CD4-positive, alpha-beta T cell treated with Interleukin-4 for 4 hours (primary cell): Measurements from ENCODE around the gene RASSF9.
A peak's percentile ranks its signal among the peaks of the same experiment; 100 is the strongest.

Experiments
- DNase-seq: peaks from one replicate; pipeline ENCODE4 v3.0.0-alpha.2; 2020

The RASSF9 gene

DNA sequence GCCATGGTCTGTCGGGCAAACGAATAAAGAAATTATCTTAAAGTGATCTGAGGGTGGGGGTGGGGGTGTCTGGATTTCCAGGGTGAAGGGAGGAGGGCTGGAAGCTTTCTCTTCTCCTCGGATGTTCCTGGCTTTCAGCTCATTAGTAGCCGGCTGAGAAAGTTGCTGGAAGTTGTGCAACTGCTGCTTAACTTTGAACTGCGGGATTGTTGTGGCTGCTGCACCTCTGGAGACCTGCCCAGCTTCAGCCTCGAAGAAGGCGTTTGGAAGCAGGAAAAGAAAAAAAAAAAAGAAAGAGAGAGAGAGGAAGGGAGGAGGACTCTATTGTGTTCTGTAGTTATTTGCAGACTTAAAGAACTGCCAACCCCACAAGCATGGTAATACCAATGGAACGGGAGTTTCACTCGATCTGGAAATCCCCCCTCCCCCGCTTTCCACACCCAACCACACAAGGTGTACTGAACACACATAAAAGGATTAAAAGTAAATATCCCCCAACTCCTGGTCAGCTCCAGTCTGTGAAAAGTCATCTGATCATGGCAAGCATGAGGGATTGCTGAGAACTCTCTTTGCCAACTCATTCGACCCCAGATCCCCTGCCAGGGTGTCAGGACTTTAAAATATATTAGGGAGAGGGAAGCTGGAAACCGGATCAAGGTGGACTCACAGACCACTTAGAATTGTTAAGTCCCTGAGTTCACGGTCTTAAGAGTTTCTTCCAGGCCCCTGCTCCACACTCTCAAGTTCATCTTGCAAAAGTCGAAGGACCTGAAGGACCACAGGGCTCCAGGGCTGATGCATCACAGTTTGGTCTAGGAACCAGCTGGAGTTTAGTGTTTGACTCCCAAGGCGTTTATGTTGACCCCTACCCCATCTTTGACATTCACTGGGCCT, at the start of gene RASSF9:
RASSF9 (minus strand) TSS at position 213 of the 894 bp plus-strand sequence; CDS start at position 5, 208 bp downstream.
- DNase-seq, result no peak

DNA sequence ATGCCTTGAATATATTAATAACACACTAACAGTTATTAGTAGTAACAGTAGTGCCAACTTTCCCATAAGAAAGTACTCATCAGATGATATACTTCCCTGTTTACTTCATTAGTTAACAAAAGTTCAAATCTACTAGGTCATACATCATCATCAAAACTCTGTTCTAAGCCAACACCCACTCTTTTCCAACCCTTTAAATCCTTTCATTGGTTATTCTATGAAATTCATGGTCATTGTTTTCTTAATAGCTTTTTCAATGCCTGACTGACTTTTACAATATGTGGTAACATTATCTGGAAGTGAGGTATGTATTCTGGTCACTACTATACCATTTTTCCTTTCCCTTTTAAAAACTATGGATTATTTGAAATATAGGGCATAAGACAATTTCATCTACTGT, 47.6 kb upstream of the RASSF9 start:
- no peak for DNase-seq

DNA sequence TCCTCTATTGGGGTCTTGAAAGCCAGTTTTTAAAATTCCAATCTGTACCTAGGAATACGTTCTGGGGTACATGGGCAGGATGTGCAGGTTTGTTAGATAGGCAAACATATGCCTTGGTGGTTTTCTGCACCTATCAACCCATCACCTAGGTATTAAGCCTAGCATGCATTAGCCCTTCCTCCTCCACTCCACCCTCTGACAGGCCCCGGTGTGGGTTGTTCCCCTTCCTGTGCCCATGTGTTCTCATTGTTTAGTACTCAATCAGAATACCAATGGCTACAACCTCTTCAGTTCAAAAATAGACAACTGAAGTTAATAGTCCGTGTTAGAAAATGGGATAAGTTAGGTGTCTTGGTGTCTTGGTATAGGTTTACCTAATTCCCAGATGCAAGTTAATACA, 41.2 kb upstream of the RASSF9 start:
- no peak for DNase-seq

DNA sequence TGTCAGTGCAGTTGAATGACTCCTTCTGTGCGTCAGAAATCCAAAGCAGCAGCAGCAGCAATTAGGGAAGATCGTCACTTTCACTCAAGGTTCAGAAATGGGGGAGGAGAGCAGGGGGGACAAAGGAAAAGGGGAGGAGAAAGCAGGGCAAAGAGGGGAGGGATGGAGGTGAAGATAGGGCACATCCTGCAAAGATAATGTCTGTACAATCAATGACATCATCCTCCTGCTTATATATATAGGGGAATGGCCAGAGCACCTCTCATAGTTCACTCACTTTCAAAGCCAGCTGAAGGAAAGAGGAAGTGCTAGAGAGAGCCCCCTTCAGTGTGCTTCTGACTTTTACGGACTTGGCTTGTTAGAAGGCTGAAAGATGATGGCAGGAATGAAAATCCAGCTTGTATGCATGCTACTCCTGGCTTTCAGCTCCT, 37.8 kb upstream of the RASSF9 start, which contains the start of gene NTS:
NTS (plus strand) TSS at position 265 of the 431 bp plus-strand sequence; CDS start at position 374, 109 bp downstream.
- DNase-seq, result no peak

DNA sequence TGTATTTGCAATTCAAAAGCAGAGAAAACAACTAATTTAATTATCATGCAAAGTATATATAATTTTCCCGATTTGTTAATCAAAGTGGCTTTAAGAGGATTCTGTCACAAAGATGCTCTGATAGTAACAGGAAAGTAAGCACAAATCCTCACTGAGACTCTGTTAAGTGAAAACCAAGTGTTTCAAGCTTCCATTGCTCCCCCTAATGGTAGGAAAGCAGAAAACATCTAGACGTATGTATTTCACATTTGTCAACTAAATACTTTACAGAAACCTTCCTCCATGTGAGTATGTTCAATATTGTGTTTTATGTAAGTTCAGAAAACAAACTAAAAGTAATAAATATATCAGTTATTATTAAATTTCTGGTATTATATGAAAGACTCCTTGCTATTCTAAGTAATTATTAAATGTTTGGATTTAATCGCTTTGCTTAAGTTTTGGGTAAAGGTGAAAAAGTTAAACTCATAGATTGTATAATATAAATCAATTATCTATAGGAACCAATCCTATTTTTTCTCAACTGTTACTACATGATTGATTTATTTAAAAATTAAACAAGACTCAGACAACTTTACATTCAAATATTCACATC, 36.4 kb upstream of the RASSF9 start:
- DNase-seq, result peak; percentile 32

DNA sequence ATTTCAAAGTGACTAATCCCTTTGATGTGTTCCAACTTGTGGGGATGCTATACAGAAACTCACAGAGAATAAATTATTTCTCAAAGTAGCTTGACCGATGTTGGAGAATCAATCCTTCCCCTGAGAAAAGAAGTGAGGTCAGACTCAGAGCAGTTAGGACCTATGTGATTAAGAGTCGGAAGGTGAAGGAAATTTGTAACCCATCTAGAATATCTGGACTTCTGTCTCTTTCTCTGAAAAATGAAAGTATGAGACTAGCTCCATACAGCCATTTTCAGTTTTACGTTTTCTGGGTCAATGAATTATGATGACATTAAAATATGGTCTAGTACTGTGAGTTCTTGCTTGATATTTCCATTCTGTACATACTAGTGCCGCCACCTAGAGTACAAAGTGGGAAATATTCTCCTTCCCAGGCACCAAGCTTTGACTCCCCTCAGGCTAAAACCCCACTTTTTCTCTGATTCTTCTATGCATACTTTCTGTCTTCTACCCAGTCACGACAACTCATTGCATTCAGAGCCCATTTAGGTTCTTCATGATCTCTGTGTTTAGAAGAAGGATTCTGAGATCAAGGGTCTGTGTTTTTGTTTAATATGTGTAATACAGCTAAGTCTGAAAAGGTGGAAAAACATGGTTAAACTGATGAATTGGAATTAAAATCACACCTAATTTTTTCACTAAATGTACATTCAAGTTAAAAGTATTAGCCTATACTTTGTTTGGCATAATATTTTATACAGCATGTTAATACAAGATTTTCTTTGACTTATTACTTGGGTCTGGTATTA, 31.0 kb upstream of the RASSF9 start:
- DNase-seq, result no peak

DNA sequence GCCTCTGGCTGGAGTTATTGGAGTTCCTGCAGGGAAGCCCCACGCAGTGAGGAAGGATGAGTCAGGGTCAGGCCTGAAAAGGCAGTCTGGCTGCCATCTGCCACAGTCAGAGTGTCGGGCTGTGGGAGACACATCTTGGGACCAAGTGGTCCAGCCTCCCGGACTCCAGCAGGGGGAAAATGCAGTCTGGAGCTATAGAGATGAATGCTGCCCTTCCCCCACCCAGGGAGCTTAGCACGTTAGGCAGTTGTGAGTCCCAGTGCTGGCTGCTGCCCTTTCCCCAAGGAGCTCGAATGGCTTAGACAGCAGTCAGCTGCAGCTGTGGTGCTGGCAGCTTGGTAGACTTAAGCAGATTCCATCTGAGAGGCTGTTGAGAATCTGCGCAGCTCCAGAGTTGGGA, 29.7 kb upstream of the RASSF9 start:
- no peak for DNase-seq

DNA sequence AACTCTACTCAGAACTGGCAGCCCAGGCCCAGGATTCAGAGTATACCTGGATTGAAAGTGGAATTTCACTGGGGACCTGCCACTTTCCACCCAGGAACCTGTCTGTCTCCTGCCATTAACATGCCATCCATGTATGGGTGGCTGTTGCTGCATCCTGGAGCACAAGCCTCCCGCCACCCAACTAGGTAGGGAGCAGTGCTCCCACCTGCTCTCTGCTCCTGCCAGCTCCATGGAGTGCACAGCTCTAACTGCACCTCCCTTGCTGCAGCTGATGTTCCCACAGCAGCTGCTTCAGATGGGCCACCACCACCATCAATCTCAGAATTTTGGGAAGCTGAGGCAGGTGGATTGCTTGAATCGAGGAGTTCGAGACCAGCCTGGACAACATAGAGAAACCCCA, 20.8 kb upstream of the RASSF9 start:
- no peak for DNase-seq

DNA sequence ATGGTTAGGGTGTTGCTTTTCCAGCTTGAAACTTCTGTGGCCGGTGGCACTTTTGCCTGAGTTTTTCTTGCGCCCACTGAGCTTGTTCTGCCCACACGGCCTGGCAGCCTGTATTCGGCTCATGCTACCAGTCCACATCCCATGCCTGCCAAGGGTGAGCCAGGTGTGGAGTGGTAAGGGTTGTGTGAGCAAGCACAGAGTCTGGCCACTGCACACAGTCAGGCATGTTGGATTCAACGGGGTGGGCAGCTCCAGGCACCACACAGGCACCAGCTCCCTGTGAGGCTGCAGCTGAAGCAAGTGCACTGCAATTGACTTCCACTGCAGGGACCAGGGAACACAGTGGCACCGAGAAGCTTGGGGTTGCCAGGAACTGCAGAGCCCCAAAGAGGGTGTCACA, 19.1 kb upstream of the RASSF9 start:
- DNase-seq, result no peak

DNA sequence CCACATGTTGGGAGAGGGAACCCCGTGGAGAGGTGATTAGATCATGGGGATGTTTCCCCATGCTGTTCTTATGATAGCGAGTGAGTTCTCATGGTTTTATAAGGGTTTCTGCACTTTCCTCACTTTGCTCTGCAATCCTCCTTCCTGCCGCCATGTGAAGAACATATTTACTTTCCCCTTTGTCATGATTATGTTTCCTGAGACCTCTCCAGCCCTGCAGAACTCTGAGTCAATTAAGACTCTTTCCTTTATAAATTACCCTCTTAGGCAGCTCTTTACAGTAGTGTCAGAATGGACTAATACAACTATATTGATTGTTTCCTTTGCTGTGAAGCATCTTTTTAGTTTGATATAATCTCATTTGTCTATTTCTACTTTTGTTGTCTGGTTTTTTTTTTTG, 13.1 kb upstream of the RASSF9 start:
- no peak for DNase-seq

DNA sequence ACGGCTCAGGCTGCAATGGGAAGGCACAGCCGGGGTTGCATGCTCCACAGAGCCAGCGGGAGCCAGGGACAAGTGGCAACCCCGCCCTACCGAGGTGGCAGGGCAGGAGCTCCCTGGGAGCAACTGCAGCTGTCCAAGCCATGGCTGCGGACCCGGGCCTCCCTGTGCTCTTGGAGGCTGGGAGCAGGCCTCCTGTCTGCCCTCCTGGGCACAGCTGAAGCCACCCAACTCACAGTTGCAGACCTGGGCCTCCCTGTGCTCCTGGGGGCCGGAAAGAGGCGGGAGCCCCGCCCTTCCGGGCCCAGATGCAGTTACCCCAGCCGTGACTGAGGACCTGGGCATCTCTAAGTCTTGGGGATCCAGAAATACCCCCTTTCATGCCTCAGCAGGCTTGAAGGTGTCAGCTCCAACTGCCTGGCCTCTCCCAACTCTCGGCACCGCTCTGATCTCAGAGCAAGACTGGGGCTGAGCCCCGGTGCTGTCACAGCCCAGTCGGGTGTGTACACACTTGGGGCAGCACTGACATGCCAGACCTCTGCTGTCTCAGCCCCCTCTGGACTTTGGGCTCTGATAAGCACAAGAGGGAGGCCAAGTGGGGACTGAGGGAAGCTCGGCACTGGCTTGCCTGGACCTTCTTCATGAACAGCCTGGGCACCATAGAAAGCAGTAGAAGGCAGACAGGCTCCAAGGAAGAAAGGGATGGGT, 7.5 kb upstream of the RASSF9 start:
- no peak for DNase-seq

DNA sequence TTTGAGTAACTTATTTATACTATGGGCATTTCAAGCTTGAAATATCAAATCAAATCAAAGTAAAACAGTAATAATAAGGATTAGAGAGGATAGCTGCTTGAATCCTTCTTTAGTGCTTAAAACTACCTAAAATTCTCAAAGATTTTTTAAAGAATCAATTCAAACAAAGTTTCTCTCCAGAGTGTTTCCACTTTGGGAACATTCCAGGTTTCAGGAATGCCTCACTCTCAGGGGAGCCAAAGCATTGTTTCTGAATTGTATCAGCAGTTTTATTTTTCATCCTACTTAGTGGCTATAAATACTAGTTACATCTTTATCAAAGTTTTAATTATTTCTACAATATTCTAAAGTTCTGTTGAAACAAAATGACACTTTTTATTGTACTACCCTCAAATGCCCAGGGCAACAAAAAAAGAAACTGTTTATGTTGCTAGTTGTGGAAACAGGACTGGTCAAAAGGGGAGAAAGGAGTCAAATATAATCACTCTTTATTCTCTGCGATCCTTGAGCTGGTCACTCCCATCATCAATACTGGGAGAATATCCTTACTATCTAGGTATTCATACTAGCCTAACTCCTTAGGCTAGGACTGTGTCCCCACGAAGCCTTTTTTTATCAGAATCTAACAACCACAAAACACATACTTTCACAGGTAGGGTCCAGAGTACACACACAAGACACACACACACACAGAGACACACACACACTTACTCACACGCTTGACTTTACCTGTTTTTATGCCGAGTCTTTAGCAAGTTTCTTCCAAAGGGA, 598 bp downstream of the RASSF9 start:
- DNase-seq, result no peak

DNA sequence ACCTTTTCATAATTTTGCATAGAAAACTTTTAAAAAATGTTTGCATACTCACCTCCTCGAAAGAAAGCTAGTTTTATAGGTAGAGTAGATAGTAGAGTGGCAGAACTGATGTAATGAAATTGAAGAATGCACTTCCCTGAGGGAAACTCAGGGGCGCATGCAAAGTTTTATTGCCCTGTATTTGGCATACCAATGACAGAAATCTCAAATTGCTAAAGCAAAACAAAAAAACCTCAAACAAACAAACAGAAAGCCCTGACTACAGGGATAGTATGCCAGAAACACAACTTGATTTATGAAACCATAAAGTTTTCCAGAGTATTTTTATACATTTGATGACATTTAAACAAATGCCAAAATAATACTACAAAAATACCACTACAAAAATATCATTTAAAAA, 1.8 kb downstream of the RASSF9 start:
- DNase-seq, result no peak

DNA sequence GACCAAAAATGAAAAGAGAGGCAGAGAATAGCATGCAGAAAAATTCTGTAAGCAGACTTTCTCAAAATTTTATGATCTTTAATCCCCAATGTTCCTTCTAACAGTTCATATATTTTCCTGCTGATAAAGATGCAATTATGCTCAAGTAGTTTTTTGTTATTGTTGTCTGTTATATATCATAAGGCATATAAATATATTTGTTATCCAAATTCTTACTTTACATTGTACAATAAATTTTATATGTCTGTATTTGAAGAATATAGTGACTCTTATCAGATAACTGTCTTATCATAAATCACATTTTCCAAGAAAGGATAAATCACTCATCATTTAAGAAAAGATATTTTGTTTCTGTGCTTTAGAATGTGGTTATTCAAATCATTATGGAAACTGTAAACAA, 2.6 kb downstream of the RASSF9 start:
- no peak for DNase-seq

DNA sequence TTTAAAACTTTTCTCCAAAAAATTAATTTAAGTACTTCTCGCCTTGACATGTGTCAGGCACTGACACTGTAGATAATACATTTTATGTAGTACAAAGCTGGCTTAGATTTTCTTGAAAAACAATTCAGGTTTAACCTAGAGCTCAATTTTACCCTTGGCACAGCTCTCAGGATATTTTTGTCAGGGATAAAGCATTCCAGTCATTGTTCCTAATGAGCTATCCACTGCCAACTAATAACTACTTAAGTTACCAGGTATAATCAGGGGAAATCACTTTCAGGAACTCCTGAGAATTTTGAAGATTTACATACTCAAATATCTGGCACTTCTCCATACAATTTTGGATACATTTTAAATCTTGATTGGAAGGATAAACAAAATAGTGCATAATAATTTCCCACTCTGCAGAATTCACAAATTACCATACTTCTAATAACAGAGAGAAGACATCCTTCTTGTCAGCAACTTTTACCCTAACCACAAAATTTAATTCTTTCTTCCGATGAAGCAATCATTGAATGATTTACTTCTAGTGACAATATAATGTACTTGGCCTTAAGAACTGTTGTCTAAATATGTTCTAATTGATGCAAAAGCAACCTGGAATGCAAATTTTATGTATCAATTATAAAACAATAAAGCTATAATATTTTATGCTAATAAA, 4.8 kb downstream of the RASSF9 start:
- DNase-seq, result no peak

DNA sequence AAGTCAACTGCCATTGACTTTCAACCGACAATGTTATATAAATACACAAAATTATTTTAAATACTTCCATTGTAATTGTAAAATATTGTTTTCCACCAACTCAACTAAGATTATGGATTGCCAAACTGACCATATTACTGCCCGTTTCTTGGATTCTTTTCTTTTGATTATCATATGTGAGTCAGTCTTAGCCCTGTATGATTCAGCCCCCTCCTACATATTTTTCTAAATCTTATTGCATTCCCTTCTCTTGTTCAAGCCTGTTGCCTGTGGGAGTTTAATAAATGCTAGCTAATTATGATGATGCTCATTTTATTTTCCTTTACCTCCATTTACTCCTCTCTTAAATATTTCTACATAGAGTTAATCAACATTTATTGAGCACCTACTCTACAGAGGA, 6.8 kb downstream of the RASSF9 start:
- DNase-seq, result no peak

DNA sequence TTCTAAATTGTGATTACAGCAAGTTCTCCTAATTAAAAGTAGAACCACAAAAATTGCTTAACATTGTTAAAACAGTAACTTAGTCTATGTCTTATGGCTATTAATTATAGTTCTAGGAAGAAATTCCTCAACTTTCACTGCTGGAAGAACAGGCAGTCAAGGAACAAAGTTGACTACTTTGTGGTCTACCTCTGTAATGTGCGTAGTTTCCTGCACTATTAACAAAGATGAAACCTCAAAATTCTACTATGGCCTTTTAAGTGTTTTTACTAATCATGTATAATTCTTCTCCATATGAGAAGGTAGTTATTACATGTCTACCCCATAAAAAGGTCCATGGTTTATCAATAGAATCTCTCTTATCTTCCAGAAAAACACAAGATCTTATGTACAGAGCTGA, 7.6 kb downstream of the RASSF9 start:
- no peak for DNase-seq

DNA sequence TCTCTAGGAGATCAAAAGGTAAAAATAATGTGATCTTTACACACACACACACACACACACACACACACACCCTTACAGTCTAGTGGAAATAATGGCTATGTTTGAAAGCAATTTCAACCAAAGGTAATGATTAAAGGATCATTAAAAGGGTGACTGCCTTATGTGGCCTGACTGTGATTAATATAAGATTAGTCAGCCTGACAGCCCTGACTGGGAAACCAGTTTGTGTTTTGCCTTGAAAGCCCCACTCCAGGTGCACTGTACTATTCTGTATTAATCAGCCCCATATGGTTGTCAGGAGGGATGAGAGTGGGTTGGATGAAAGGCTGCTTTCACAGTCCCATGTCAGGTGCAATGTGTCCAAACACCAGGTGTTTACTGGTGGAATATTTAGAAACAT, 10.5 kb downstream of the RASSF9 start:
- no peak for DNase-seq

DNA sequence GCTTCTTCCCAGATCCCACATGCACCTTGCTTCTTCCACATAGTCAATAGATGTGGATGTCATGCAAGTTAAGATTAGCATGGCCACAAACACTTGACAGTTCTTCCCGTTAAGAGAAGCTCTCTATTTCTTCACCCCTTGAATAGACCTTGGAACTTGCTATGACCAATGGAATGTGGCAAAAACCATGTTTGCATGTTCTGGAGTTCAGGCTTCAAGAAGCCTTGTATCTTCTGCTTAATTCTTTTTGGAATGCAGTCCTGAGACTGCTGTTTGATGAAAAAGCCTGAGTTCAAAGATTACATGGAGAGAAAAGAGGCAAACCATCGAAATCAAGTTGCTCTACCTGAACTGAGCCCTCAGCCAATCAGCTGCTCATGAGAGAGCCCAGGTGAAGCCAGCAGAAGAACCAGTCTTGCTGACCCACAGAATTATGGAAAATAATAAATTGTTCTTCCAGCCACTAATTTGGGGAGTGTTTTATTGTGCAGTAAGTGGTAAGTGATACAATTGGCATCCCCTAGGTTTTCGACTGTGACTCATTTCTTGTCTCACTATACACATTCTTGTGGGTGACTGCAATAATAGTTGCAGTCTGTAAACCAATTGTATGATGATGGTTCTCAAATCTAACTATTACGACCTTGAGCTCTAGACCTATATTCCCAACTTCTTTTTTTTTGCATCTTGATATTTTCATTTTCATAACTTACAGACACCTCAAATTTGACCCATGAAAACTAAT, 12.6 kb downstream of the RASSF9 start:
- no peak for DNase-seq

DNA sequence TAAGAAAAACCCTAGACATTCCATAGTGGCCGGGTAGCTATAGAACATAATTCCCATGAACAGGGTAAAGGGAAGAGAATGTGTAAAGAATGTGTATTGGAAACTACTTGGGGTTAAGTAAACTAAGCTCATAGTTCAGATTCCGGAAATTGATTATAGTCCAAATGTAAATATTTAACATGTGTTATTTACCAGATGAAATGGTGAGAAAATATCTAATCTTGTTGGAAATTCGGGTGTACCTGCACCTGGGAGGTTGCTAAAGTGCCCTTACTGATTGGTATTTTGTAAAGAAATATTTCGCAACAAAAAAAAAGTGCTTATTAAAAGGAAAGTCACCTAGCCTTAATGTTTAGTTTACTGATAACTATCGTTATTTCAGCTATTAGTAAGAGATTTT, 14.4 kb downstream of the RASSF9 start:
- DNase-seq, result no peak

DNA sequence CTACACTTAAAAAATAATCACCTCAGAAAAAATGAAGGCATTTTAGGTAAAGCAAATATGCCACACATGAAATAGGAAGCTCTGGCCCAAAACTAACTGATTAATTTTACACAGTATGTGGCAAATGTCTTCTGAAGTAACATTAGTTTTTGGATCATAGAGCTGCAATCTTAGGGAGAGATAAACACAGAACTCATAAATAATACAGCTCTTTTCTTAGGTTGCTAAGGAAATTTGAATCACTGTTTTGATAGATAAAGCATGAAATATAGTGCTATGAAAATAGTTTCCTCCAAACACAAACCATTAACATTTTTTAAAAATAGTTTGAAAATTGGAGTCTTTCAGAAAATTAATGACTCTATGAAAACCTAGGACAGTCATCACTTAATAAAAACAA, 15.0 kb downstream of the RASSF9 start:
- no peak for DNase-seq
